ENCODE results near the gene SCNM1. TPM values are rescaled to one million over a fixed set of nuclear protein-coding genes. Genes with fewer than 3 reads are reported as not detected.

The SCNM1 gene
- total RNA-seq, 2 experiments from 2014 or later = 54.1 to 70.9 TPM

- Histone ChIP-seq H4K20me1 (ENCODE audit: insufficient read depth, low read length) (peaks cover 4% of the 10 kb centered on the region; the same call in 1 of the 2 replicates), H3K4me1 (ENCODE audit: insufficient read depth, low read length, poor library complexity, severe bottlenecking) (no peaks in the 10 kb centered on the region), H3K4me3 (ENCODE audit: low read depth, low read length, poor library complexity, severe bottlenecking) (no peak overlapping the region), H3K27ac (ENCODE audit: low read depth, low read length, poor library complexity, severe bottlenecking) (no peak overlapping the region), H3K4me2 (ENCODE audit: low read length) (no peak overlapping the region), H3K9me2 (ENCODE audit: insufficient read depth, low read length) (no peaks in the 10 kb centered on the region), H3K79me2 (ENCODE audit: insufficient read depth, low read depth, low read length) (peaks cover 76% of the 10 kb centered on the region), H3K36me3 (ENCODE audit: insufficient read depth, low read length) (peaks cover 78% of the 10 kb centered on the region), H3K9me3 (ENCODE audit: low read length) (no peaks in the 10 kb centered on the region), H2AFZ (ENCODE audit: low read length) (no peak overlapping the region)
- ChIA-PET POLR2A (no interaction called here), CTCF (ENCODE audit: unreplicated experiment) (no interaction called here)
- no peak for DNase-seq (ENCODE audit: low spot score)
- intact Hi-C loops (cut with micrococcal nuclease; ENCODE audit: unreplicated experiment) = no loop called here
- TF ChIP-seq CTCF (conservative IDR thresholded peaks at IDR 0.05; ENCODE audit: low read length) (no peak), EZH2phosphoT487 (IDR thresholded peaks at IDR 0.05; ENCODE audit: borderline replicate concordance, low read depth, low read length) (no peak)
- BruUV-seq (replicated peaks) = no TSS peak
These were observed 44.9 kb downstream of the SCNM1 start for GRCh38 chr1:151210830-151211229.

GRCh38 chr1:151211972-151212705 is 46.2 kb downstream of the SCNM1 start:
- CTCF ChIA-PET (ENCODE audit: unreplicated experiment) = no interaction called here
- no peak for DNase-seq (ENCODE audit: low spot score)
- BruUV-seq (replicated peaks) = no TSS peak

More at GRCh38 chr1:151211972-151212705, 46.2 kb downstream of the SCNM1 start:
- H3K27ac ChIP-seq (ENCODE audit: low read depth, low read length, poor library complexity, severe bottlenecking) = no peak overlapping the region
- H3K4me2 ChIP-seq (ENCODE audit: low read length) = no peak overlapping the region
- H3K79me2 ChIP-seq (ENCODE audit: insufficient read depth, low read depth, low read length) = peaks cover 77% of the 10 kb centered on the region
- H3K9me2 ChIP-seq (ENCODE audit: insufficient read depth, low read length) = no peaks in the 10 kb centered on the region
- no peaks in the 10 kb centered on the region for H3K4me1 ChIP-seq (ENCODE audit: insufficient read depth, low read length, poor library complexity, severe bottlenecking)
- H3K9me3 ChIP-seq (ENCODE audit: low read length) = no peaks in the 10 kb centered on the region
- no peak overlapping the region for H2AFZ ChIP-seq (ENCODE audit: low read length)
- H3K4me3 ChIP-seq (ENCODE audit: low read depth, low read length, poor library complexity, severe bottlenecking) = no peak overlapping the region
- intact Hi-C loops (cut with micrococcal nuclease; ENCODE audit: unreplicated experiment) = no loop called here
- POLR2A ChIA-PET = interaction anchor here (0.6 to 1.2 kb wide), 3 partner anchors 10 to 152 kb away, joined by 3 to 8 read pairs (median 3); partner anchors contain the start of gene MLLT11
- peaks cover 68% of the 10 kb centered on the region for H3K36me3 ChIP-seq (ENCODE audit: insufficient read depth, low read length)
- H4K20me1 ChIP-seq (ENCODE audit: insufficient read depth, low read length) = peaks cover 4% of the 10 kb centered on the region; the same call in 1 of the 2 replicates
- TF ChIP-seq EZH2phosphoT487 (IDR thresholded peaks at IDR 0.05; ENCODE audit: borderline replicate concordance, low read depth, low read length) (no peak), CTCF (conservative IDR thresholded peaks at IDR 0.05; ENCODE audit: low read length) (no peak)
